B cell (primary cell): ENCODE results near the gene ZDHHC4. TPM values are rescaled to one million over a fixed set of nuclear protein-coding genes. Genes with fewer than 3 reads are reported as not detected.

Experiments used
- ATAC-seq: fragments of 200-7000 bp; cut with Tn5 transposase; one replicate; pipeline ENCODE4 v1.10.0; 2021; ENCODE audit warnings: low read depth, mild to moderate bottlenecking, moderate number of reproducible peaks, moderate library complexity
- CTCF ChIA-PET: fragments of 350-600 bp; sonication (Branson Sonifier 250); formaldehyde crosslinking; loops from one replicate; lab custom pipeline; 2021; ENCODE audit warnings: antibody characterized with exemption, inconsistent platforms; lab: Charles Lee
- POLR2A ChIA-PET: fragments of 350-600 bp; sonication (Branson Sonifier 250); formaldehyde crosslinking; loops from one replicate; lab custom pipeline; 2021; ENCODE audit warnings: antibody characterized with exemption; lab: Charles Lee
- DNase-seq: peaks from one replicate; pipeline ENCODE4 v3.0.0; 2013
- H2AFZ ChIP-seq: 2 replicates; pipeline ENCODE4 v1.6.1; 2012; ENCODE audit warnings: mild to moderate bottlenecking, low read depth, low read length; ENCODE audit not compliant: insufficient read depth, poor library complexity, severe bottlenecking
- H3K27ac ChIP-seq, 2 donors: 1 replicate in 1 of 2; 2 replicates in 1 of 2; pipeline ENCODE4 v1.5.1; 2012 to 2013; ENCODE audit warnings: low read length in 2 of 2, mild to moderate bottlenecking in 2 of 2, moderate library complexity in 1 of 2
- H3K27me3 ChIP-seq, 4 experiments: fragments of 200-600 bp in 1 of 4; sonication (generic) in 1 of 4; replicated peaks in 1 of 4; 1 replicate in 2 of 4; 2 replicates in 2 of 4; pipeline versions ENCODE4 v1.6.1 to v1.7.0; 2013 to 2016; ENCODE audit warnings: low read length in 3 of 4, mild to moderate bottlenecking in 2 of 4, mixed read lengths in 1 of 4, moderate library complexity in 1 of 4; ENCODE audit not compliant: insufficient read depth in 4 of 4, control insufficient read depth in 3 of 4; ENCODE audit errors: control extremely low read depth in 1 of 4
- H3K36me3 ChIP-seq, 2 experiments: replicated peaks in 1 of 2; 1 replicate in 1 of 2; 2 replicates in 1 of 2; pipeline versions ENCODE4 v1.6.1 to v1.7.1; 2013; ENCODE audit warnings: low read length in 1 of 2; ENCODE audit not compliant: insufficient read depth in 2 of 2, control insufficient read depth in 1 of 2; ENCODE audit errors: control extremely low read depth in 1 of 2, extremely low read depth in 1 of 2
- H3K4me1 ChIP-seq, 2 donors: fragments of 200-600 bp in 1 of 2; sonication (generic) in 1 of 2; 1 replicate in 1 of 2; 2 replicates in 1 of 2; pipeline versions ENCODE4 v1.5.1 to v1.6.1; 2013 to 2017; ENCODE audit warnings: low read length in 2 of 2; ENCODE audit not compliant: control insufficient read depth in 2 of 2, insufficient read depth in 2 of 2
- H3K4me2 ChIP-seq: replicated peaks from 2 replicates; pipeline ENCODE3; 2012; ENCODE audit warnings: mild to moderate bottlenecking, low read depth, low read length; ENCODE audit not compliant: poor library complexity, severe bottlenecking
- H3K4me3 ChIP-seq, 5 experiments: fragments of 200-600 bp in 1 of 5; sonication (generic) in 1 of 5; 1 replicate in 3 of 5; 2 replicates in 2 of 5; pipeline versions ENCODE4 v1.5.1 to v1.7.0; 2011 to 2016; ENCODE audit warnings: low read length in 4 of 5, mild to moderate bottlenecking in 4 of 5, low read depth in 2 of 5, control low read depth in 1 of 5, moderate library complexity in 1 of 5; ENCODE audit not compliant: insufficient read depth in 1 of 5; ENCODE audit errors: control extremely low read depth in 1 of 5, extremely low read depth in 1 of 5
- H3K79me2 ChIP-seq: fragments of 200-600 bp; sonication (generic); one replicate; pipeline ENCODE4 v1.6.0; 2016; ENCODE audit warnings: low read length; ENCODE audit not compliant: control insufficient read depth, insufficient read depth
- H3K9ac ChIP-seq: fragments of 200-600 bp; sonication (generic); 2 replicates; pipeline ENCODE4 v1.6.1; 2017; ENCODE audit warnings: mild to moderate bottlenecking, low read length, moderate library complexity
- H3K9me3 ChIP-seq, 3 donors: one replicate each; pipeline versions ENCODE4 v1.6.1 to v1.7.1; 2013; ENCODE audit warnings: low read length in 2 of 3; ENCODE audit not compliant: control insufficient read depth in 2 of 3, insufficient read depth in 1 of 3; ENCODE audit errors: control extremely low read depth in 1 of 3
- H4K20me1 ChIP-seq: 2 replicates; pipeline ENCODE4 v1.6.0; 2012; ENCODE audit warnings: mild to moderate bottlenecking, low read length; ENCODE audit not compliant: insufficient read depth, control insufficient read depth, poor library complexity, severe bottlenecking
- H3K27ac Mint-ChIP-seq: one replicate; pipeline ENCODE4 v1.8.0; 2021; ENCODE audit warnings: mixed read lengths
- H3K27me3 Mint-ChIP-seq: one replicate; pipeline ENCODE4 v1.8.0; 2021; ENCODE audit warnings: mixed read lengths
- H3K4me1 Mint-ChIP-seq: one replicate; pipeline ENCODE4 v1.8.0; 2021; ENCODE audit warnings: mixed read lengths
- H3K4me3 Mint-ChIP-seq: one replicate; pipeline ENCODE4 v1.8.0; 2021; ENCODE audit warnings: mixed read lengths
- H3K9me3 Mint-ChIP-seq: one replicate; pipeline ENCODE4 v1.8.0; 2022; ENCODE audit warnings: mixed read lengths; ENCODE audit not compliant: insufficient read depth
- CTCF ChIP-seq: fragments of 200-600 bp; IDR thresholded peaks from one replicate; pipeline ENCODE4 v1.8.0; 2022; ENCODE audit warnings: antibody characterized with exemption, mild to moderate bottlenecking
- EZH2 ChIP-seq: IDR thresholded peaks from 2 replicates; pipeline ENCODE4 v1.6.1; 2012; ENCODE audit warnings: borderline replicate concordance, low read depth, mild to moderate bottlenecking, moderate library complexity, low read length; ENCODE audit not compliant: insufficient read depth, poor library complexity, severe bottlenecking
- WGBS: methylation state at CpG from one replicate; pipeline ENCODE4 v1.1.5; 2013; ENCODE audit warnings: missing lambda C conversion rate; ENCODE audit not compliant: insufficient coverage; 5-methylcytosine and 5-hydroxymethylcytosine counted together
- intact Hi-C: fragments of 100-400 bp; cut with micrococcal nuclease; formaldehyde crosslinking; loops from one replicate; pipeline ENCODE4 v1.10.0; 2022
- polyA plus RNA-seq: library from polyadenylated mRNA; depleted of rRNA; stranded (reverse); fragments of >200 nt; gene quantifications from 2 replicates; pipeline ENCODE4 v1.2.3, GENCODE V29; 2012
- total RNA-seq, 2 donors: library from RNA; stranded (reverse); fragments of 120-200 nt in 1 of 2; gene quantifications; 1 replicate in 1 of 2; 2 replicates in 1 of 2; pipeline versions ENCODE4 v1.2.3 to v1.2.4, GENCODE V29; 2013 to 2022

The ZDHHC4 gene
- total and polyA plus RNA-seq, 2 donors (not counting 1 experiment from before 2014, with no cell fraction given), result 38.5 to 42.0 TPM

GRCh38 chr7:6575281-6576023 lies 1.8 kb upstream of the ZDHHC4 start:
- Mint-ChIP-seq H3K27ac (no peak overlapping the region), H3K9me3 (no peaks in the 10 kb centered on the region), H3K27me3 (peaks cover 6% of the 10 kb centered on the region), H3K4me3 (peak overlapping the region; percentile 58), H3K4me1 (peaks cover 17% of the 10 kb centered on the region)
- CTCF ChIA-PET, result interaction anchor here (0.7 to 1.8 kb wide), 7 partner anchors 14 to 90 kb away, joined by 4 to 11 read pairs (median 4); partner anchors contain the start of gene INTS15
- Histone ChIP-seq H3K4me2 (no peak overlapping the region), H4K20me1 (no peaks in the 10 kb centered on the region), H3K27ac (no peak overlapping the region), H3K36me3 (peaks cover 0 to under 1% of the 10 kb centered on the region in 2 experiments), H3K9me3 (no peaks in the 10 kb centered on the region), H3K27me3 (peaks cover 0 to 4% (median 0%) of the 10 kb centered on the region in 4 experiments), H3K4me3 (no peak overlapping the region), H2AFZ (no peak overlapping the region), H3K79me2 (no peaks in the 10 kb centered on the region), H3K9ac (no peak overlapping the region), H3K4me1 (peaks cover 0 to 15% of the 10 kb centered on the region in 2 donors)
- TF ChIP-seq EZH2, result no peak
- no peak for TF ChIP-seq CTCF
- 92% methylated on average over 2 of the region's 9 CpGs for WGBS
- POLR2A ChIA-PET, result no interaction called here
- no peak for DNase-seq
- intact Hi-C loops, result loop anchor here (2.0 to 5.0 kb wide), 2 partner anchors 45 to 132 kb away; partner anchors contain the start of gene ZNF12
- ATAC-seq, result no peak
